Measurements from ENCODE around the gene UNC93A.
"Not testable (repeated sequence)": the region's sequence is repeated elsewhere in the genome, so short reads cannot be mapped to it uniquely, and the experiment has no call there.

Gene UNC93A

DNA sequence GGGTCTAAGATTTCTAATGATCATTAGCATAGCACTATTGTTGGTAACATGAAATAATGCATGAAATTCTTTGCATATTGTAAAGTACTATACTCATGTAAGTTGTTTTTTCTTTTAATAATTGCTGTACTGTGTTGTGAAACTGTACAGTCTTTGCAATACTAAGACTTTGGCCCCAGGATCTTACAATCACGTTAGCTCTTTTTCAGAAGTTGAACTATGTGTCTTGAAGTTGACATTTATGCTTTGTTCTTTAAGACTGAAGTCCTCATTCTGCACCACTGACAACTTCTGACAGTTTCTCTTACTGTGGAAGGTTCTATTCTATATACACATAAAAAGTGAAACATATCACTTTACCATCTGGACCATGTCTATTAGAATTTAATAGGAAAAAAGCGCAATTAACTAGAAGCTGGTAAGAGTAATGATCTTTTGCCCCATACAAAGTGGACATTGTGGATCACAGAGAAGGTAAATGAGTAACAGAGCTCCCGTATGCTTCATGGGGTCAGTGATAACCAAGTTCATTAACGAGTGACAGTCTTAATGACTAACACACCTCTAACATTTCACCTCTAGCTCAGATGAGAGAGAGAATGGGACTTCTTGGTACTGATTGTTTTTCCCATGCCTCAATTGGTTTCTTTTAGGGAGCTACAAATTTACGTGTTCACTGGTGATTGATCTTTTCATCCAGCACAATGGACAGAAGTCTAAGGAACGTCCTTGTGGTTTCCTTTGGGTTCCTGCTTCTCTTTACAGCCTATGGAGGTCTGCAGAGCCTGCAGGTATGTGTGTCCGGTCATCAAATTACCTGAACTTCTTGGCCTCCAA lies at the start of gene UNC93A:
Gene UNC93A, plus strand, starts transcription at position 530 of the 837 bp plus-strand sequence. Its CDS starts 175 bp downstream, at position 705.
- no peak for DNase-seq (ENCODE audit: low read depth in 2 of 2)

DNA sequence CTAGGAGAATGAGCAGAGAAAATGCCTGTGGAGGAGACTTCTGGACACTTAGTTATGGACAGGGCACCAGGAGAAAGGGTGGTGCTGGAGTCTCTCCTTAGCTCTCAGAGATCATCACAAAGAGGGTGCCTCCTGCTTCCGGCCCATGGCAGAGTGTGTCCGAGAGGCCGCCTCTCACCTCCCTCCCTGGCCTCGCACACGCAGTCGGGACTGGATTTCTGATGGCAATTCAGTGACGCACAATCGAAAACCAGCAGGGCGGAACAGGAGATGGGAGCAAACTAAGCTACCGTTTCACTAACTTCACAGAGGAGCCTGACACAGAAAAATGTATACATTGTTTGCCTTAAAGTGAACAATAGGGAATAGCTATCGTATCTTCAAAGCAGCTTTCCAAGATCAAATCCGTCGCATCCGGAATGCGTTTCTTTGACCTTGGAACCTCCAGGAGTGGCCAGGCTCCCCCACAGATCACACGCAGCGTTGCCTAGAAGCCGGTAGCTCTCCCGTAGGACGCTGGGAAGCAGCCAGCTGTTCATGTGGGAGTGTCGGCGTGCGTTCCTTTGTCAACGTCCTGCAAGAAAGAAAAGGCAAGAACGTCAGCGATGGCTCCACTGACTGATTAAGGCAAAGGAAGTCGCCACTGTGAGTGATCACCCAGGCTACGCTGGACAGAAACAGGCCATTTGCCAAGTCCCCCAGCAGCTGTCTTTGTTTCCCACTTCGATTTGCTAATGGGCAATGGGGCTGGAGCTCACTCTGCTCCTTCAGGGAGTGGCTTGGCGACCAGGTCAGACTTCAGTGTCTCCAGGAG lies 49.6 kb upstream of the UNC93A start:
- not testable (repeated sequence) for DNase-seq (ENCODE audit: low read depth in 2 of 2)

DNA sequence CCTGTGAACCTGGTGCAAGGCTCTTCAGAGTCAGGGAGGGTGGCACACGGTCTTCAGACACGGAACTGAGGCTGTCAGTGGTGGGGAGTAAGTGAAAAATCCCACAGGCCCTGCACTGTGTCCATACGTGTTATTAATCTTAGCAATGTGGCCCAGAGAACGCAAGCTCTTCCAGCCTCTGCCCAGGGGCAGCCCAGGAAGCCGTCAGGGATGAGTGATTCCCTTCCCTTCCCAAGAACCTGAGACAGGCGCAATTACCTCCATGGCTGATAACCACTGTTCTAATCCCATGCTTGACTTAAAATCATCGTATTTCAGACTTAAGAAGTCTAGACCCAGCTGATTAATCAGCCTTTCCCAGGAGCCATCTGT lies 49.0 kb upstream of the UNC93A start:
- DNase-seq (ENCODE audit: low read depth in 2 of 2): not testable (repeated sequence)

DNA sequence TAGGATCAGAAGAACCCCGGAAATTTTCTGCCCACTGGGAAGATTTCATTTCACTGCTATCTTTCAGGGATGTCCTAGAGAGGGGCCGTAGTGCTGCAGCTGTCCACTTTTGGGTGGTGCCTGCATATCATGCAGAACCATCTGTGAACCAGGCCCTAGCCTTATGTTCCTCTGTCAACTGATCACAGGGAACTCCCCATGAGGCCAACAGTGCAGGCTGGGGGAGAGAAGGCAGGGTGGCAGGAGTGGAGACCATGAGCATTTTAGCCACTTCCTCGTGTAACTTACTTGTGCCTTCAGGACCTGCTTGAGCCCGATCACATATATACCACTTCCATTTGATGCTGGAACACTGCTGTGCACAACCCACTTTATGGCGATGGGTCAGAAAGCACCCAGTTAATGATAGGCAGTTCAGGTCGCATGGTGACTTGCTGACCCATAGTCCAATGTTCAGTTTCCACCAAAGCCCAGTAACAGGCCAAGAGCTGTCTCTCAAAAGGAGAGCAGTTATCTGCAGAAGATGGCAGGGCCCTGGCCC lies 48.5 kb upstream of the UNC93A start:
- DNase-seq (ENCODE audit: low read depth in 2 of 2): not testable (repeated sequence)

DNA sequence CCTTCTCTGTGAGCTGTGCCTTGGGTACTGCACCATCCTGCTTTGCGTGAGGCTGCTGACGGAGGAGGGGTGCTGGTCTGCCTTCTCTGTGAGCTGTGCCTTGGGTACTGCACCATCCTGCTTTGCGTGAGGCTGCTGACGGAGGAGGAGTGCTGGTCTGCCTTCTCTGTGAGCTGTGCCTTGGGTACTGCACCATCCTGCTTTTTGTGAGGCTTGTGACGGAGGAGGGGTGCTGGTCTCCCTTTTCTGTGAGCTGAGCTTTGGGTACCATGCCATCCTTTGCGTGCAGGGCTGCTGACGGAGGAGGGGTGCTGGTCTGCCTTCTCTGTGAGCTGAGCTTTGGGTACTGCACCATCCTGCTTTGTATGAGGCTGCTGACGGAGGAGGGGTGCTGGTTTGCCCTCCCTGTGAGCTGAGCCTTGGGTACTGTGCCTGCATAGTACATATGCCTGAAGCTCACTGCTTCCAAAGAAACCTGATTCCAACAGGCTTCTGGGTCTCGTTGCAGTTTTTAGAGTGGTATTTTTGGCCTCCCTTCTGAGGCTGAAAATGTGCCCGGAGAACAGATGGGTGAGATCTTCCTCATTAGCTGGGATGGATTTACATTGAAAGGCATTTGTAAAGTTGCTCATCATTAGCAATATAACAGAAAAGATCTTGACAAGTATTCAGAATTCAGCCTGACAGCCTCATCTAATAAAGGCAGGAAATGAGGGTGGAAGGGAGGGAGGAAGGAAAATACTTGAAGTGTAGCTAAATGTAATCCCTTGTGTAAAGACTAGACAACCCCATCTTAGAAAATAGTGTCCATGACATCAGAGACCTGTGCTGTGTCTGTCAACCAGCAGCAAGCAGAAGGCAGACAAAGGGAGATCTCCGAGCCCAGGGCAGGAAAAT lies 46.8 kb upstream of the UNC93A start:
- DNase-seq (ENCODE audit: low read depth in 2 of 2): no peak

DNA sequence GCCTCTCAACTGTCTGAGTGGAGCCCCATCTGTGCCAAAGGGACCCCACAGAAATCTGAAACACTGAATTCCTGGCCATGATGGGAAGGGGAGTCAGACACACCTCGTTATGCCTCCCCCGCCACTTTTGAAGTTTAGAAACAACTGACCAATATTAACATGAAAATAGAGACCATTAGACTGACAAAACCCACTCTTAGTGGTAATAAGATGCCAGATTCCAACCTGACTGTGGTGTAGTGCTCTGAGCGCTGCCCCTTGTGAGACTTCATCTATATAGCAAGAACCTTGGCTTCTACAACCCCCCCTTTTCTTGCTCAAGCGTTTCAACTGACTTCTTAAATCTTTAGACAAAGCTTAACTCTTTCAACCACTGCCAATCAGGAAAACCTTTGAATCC lies 46.1 kb upstream of the UNC93A start:
- DNase-seq (ENCODE audit: low read depth in 2 of 2): no peak

DNA sequence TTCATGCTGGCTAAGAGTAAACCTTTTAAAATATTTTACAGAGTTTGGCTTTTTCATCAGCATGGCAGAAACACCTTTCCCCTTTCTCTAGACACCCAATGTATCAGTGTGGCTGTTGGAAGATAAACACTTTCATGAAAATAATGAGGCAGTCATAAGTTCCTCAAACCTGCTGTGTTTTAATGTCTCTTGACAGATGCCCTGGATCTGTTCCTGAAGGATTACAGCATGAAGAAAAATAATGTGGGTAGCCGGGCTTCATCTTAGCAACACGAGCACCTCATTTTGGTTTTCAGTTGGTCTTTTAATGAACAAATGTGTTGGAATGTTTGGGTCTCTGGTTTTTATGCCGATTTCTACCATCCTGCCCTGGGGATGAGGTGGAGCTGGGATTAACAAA lies 45.5 kb upstream of the UNC93A start:
- DNase-seq (ENCODE audit: low read depth in 2 of 2): no peak

DNA sequence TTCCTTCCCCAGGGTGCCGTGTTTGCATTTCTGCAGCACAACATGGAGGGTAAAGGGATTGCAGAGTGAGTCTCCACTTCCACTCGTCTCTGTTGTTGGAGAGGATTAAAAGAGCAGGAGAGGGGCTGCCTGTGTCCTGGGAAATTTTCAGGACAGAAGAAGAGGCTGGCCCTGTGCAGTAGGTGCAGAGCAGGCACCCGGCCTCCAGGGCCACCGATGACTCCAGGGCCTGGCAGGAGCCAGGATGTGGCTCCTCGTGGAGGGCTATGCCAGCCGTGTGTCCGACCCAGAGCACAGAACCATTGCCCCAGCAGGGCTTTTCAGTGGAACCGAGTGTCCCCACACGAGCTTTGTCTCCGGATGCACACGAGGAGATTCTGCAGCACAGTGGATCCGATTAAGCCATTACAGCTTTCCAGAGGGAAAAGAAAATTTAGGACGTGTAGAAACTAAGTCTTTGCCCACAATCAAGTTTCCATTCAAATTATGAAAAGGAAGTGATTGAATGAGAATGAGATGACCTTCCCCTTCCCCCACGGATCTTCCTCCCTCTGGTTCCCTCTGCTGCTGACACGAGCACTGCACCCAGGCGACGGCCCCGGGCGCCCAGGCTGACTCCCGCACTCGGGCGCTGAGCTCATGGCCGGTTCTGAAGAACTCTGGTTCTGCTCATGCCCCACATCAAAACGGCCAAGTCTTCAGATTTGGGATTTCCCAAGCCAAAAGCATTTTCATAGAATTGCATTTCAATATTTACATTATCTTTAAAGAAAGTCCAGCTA lies 43.1 kb upstream of the UNC93A start:
- DNase-seq (ENCODE audit: low read depth in 2 of 2): no peak

DNA sequence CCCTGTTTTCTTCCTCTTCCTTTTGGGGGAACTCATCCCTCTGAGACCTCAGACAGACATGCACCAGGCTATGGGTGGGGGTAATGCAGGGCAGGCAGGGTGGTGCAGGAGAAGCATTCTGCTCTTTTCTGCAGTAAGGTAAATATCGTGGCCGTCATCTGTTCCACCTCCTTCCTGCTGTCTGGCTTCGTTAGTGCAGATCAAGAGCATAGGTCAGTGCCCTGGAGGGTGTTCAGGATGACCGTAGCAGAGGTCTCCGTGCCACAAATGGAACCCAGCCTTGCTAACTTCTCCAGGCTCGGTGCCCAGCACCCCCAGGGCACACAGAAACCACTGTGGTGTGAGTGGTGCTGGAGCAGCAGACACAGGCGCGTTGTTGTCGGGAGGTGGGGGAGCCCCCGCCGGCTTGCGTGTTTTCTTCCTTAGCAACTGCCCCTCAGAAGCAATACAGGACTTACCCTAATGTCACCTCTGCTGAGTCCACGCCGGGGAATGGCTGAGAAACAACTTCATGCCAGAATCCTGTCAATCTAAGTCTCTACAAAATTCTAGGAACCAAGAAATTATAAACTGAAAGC lies 42.1 kb upstream of the UNC93A start:
- DNase-seq (ENCODE audit: low read depth in 2 of 2): not testable (repeated sequence)

DNA sequence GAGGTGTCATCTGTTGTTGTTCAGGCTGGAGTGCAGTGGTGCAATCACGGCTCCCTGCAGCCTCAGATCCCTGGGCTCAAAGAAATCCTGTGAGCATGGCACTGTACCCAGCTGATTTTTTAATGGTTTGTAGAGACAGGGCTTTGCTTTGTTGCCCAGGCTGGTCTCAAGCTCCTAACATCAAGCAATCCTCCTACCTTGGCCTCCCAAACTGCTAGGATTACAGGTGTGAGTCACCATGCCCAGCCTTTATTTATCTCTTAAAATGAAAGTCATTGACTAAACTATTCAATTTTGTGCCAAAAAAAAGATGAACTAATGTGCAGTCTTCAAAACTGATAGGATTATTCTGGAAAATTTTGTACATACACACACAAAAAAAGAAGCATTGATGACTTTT lies 38.8 kb upstream of the UNC93A start:
- no peak for DNase-seq (ENCODE audit: low read depth in 2 of 2)

DNA sequence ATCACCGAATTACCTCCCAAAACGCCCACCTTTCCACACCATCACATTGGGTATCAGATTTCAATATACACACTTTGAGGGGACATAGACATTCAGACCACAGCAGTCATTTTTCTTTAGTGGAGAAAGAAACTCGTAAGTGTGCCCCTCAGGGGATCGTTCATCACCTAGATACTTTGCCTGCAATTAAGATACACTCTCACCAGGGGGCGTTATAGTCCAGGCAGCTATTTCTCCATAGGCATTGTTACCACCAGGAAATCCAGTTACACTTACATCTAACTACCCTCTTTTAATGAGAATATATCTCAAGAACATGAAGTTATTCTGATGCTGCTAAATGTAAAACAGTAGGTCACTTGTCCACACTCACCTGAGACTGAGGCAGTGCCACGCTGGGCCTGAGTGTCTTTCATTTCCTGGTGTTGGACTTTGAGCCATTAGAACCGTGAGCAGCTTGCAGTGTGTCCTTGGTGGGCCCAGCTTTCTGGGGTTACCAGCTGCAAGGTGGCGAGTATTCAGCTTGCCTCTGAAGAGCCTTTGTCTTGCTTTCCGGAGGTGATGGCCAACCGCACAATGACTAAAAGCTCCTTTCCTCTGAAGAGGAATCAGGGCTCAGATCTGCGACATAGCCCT lies 35.1 kb upstream of the UNC93A start:
- no peak for DNase-seq (ENCODE audit: low read depth in 2 of 2)

DNA sequence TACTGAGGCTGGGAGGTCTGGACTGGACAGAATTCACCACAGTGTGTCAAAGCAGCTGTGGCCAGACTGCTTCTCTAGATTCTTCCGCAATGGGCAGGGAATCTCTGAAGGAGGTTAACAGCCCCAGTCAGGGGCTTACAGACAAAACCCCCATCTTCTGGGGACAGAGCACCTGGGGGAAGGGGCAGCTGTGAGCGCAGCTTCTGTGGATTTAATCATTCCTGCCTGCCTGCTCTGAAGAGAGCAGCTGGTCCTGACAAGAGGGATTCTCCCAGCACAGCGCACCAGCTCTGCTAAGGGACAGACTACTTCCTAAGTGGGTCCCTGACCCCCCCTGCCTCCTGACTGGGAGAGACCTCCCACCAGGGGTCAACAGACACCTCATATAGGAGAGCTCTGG lies 32.5 kb upstream of the UNC93A start:
- DNase-seq (ENCODE audit: low read depth in 2 of 2): no peak

DNA sequence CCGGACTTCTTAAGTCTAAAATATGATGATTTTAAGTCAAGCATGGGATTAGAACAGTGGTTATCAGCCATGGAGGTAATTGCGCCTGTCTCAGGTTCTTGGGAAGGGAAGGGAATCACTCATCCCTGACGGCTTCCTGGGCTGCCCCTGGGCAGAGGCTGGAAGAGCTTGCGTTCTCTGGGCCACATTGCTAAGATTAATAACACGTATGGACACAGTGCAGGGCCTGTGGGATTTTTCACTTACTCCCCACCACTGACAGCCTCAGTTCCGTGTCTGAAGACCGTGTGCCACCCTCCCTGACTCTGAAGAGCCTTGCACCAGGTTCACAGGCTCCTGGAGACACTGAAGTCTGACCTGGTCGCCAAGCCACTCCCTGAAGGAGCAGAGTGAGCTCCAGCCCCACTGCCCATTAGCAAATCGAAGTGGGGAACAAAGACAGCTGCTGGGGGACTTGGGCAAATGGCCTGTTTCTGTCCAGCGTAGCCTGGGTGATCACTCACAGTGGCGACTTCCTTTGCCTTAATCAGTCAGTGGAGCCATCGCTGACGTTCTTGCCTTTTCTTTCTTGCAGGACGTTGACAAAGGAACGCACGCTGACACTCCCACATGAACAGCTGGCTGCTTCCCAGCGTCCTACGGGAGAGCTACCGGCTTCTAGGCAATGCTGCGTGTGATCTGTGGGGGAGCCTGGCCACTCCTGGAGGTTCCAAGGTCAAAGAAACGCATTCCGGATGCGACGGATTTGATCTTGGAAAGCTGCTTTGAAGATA lies 24.9 kb upstream of the UNC93A start:
- not testable (repeated sequence) for DNase-seq (ENCODE audit: low read depth in 2 of 2)

DNA sequence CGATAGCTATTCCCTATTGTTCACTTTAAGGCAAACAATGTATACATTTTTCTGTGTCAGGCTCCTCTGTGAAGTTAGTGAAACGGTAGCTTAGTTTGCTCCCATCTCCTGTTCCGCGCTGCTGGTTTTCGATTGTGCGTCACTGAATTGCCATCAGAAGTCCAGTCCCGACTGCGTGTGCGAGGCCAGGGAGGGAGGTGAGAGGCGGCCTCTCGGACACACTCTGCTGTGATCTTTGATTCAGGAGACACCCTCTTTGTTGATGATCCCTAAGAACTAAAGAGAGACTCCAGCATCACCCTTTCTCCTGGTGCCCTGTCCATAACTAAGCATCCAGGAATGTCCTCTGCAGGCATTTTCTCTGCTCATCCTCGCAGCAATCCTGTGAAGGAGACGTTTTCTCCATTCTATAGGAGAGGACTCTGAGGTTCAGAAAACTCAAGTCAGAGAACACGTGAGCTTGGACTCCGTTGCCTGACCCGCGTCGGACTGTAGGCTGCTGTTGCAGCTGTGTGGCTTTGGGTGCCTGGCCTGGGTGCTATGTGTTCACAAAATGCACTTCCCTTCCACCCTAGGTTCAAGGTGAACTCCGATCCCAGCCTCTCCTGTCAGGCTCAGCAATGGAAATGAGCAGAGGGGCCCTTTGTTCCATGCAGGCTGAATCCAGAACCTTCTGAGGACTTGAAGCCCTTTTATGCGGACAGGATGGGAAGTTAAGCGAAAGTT lies 24.1 kb upstream of the UNC93A start:
- no peak for DNase-seq (ENCODE audit: low read depth in 2 of 2)

DNA sequence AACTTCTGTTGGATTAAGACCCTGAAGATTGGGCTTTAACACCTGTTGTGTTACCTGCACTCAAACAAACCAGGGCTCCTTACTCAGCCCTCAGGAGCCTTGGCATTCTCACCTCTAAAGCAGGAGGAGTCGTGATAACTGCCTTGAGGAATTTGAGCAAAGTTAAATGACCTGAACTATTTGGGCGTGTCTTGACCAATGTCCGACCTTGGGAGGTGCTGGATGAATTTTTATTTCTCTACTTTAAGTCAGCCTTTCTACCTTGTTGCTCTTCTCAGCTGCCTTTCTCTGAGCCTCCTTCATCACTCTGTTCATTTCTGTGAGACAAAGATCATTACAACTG lies 23.6 kb upstream of the UNC93A start:
- DNase-seq (ENCODE audit: low read depth in 2 of 2): not testable (repeated sequence)

DNA sequence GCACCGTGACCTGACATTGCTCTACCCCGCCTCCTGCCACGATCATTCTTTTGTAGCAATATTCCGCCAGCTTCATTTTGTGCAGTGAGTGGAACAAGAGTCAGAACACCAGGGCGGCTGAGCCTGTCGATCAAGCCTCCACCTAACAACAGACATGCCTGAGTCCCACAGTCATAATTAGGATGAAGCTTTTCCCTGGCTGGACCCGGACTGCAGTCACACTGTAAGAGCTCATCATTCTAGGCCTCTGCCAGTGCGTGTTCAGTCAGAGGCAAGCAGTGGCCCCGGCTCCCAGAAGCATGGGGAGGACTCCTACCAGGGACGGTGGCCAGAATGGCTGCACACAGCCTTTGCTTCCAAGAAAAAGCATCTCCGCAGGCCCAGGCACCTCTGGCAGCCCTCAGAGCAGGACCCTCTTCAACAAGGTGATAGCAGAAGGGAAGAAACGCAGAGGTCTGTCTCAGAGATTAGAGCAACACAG lies 23.2 kb upstream of the UNC93A start:
- DNase-seq (ENCODE audit: low read depth in 2 of 2): no peak

DNA sequence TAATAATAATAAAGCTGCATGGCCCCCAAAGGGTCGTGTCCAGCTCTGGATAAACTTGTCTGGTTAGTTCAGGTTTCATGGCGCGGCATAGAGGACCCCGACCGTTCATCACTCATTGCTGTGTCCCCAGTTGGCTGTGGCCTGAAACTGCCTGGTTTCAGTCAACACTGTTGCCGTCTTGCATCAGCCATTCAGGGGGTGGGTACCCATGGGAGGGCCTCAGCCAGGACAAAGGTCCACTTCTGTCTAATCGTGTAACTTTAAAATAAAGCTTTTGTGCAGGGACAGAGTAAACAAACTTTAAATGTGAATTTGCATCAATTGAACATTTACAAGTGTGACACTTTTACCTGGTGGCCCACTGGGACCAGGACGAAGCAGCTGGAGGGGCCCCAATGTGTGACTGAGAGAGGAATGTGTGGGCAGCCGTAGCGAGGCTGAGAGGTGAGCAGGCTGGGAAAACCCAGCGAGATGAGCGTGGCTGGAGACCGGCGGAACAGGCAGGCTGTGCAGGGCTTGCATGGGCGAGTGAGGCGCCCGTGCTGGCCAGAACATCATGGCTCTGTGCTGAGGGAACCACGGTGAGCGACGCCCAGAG lies 22.3 kb upstream of the UNC93A start:
- DNase-seq (ENCODE audit: low read depth in 2 of 2): no peak

All from fibroblast of skin of left quadriceps (primary cell).